ENCODE data around the gene RFTN1.

The RFTN1 gene

DNA sequence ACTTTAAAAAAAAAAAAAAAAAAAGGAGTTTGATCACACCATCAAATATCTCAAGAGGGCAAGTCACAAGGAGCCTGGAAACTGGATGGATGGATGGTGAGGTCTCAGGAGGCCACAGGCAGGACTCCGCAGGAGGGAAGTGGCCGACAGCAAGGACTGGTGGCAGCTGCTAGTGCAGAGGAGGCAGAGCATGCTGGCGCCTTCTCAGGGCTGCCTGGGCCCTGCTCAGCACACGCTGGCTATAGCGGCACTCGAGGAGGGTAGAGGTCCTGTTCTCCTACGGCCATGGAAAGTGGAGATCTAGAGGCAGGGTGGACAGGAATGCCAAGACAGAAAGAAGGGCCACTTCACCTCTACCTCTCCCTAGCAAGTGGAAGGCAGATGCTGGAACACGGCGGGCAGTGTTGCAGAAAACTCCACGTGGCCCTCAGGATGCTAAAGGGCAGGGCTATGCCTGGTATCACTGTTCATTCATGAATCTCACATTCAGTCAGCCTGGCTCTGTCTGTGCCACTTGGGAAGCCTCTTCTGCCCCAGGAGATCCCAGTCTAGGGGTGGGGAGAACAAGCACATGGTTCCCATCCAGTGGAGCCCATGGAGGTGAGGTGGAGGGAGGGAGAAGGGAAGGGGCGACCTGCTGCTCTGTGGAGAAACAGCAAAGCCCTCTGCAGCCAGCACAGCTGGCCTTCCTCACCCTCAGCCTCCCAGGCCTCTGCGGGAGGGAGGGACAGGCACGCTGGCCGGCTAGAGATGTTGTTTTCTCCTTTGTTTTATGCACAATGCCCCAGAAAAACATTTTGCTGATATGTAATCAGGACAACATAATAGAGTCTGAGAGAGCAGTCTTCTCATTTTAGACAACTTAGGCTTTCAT, 177.5 kb downstream of the RFTN1 start:
- TF ChIP-seq, protein P1, sequence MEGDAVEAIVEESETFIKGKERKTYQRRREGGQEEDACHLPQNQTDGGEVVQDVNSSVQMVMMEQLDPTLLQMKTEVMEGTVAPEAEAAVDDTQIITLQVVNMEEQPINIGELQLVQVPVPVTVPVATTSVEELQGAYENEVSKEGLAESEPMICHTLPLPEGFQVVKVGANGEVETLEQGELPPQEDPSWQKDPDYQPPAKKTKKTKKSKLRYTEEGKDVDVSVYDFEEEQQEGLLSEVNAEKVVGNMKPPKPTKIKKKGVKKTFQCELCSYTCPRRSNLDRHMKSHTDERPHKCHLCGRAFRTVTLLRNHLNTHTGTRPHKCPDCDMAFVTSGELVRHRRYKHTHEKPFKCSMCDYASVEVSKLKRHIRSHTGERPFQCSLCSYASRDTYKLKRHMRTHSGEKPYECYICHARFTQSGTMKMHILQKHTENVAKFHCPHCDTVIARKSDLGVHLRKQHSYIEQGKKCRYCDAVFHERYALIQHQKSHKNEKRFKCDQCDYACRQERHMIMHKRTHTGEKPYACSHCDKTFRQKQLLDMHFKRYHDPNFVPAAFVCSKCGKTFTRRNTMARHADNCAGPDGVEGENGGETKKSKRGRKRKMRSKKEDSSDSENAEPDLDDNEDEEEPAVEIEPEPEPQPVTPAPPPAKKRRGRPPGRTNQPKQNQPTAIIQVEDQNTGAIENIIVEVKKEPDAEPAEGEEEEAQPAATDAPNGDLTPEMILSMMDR (IDR thresholded peaks at IDR 0.05; ENCODE audit: extremely low read depth, missing control alignments), result no peak
- DNase-seq (ENCODE audit: low spot score), result no peak

DNA sequence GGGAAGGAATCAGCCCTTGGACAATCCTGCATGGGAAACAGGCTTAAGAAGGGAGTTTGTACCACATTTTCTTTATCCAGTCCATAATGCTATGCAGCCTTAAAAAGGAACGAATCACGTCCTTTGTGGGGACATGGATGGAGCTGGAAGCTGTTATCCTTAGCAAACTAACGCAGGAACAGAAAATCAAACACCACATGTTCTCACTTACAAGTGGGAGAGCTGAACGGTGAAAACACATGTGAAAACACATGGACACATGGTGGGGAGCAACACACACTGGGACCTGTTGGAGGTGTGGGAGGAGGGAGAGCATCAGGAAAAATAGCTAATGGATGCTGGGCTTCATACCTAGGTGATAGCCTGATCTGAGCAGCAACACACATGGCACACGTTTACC, 178.2 kb downstream of the RFTN1 start:
- DNase-seq (ENCODE audit: low spot score), result no peak
- TF ChIP-seq, protein P1 (IDR thresholded peaks at IDR 0.05; ENCODE audit: extremely low read depth, missing control alignments), result no peak

- TF ChIP-seq, protein P1 (IDR thresholded peaks at IDR 0.05; ENCODE audit: extremely low read depth, missing control alignments), result no peak
- no peak for DNase-seq (ENCODE audit: low spot score)
Observed at GRCh38 chr3:16334909-16335308, 178.6 kb downstream of the RFTN1 start.

- DNase-seq (ENCODE audit: low spot score), result no peak
- TF ChIP-seq, protein P1 (IDR thresholded peaks at IDR 0.05; ENCODE audit: extremely low read depth, missing control alignments), result no peak
Observed at GRCh38 chr3:16332904-16333426, 180.5 kb downstream of the RFTN1 start.

- DNase-seq (ENCODE audit: low spot score), result no peak
- TF ChIP-seq, protein P1 (IDR thresholded peaks at IDR 0.05; ENCODE audit: extremely low read depth, missing control alignments), result no peak
Observed at GRCh38 chr3:16331319-16331883, 182.1 kb downstream of the RFTN1 start.

GRCh38 chr3:16330351-16330750, 183.1 kb downstream of the RFTN1 start:
- no peak for DNase-seq (ENCODE audit: low spot score)
- TF ChIP-seq, protein P1 (IDR thresholded peaks at IDR 0.05; ENCODE audit: extremely low read depth, missing control alignments), result no peak

DNA sequence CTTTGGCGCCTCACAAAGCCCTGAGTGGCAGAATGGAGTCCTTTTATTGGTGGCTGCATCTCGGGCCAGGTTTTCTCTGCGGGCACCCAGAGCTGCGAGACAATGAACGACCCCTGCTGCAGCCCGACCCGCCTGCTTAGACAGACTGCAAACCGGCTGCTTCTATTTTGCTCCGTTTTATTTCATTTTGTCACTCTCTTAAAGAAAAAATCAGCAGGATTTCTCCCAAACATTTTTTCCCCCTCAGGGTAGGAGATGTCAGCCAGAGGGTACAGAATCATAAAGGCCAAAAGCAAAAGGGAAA, 183.7 kb downstream of the RFTN1 start:
- TF ChIP-seq, protein P1 (IDR thresholded peaks at IDR 0.05; ENCODE audit: extremely low read depth, missing control alignments), result no peak

More for the DNA sequence above, 183.7 kb downstream of the RFTN1 start:
- DNase-seq (ENCODE audit: low spot score), result no peak

All from GM20000 (cell line).